K562 (cell line): ENCODE results near the gene CMA1. TPM values are rescaled to one million over a fixed set of nuclear protein-coding genes. Genes with fewer than 3 reads are reported as not detected.

Source experiments
- BHLHE40 ChIP-seq: IDR thresholded peaks from 2 replicates; pipeline ENCODE4 v1.6.1; 2011; ENCODE audit warnings: low read length, improper control_type of control experiment
- CBX5 ChIP-seq: IDR thresholded peaks from 2 replicates; pipeline ENCODE4 v1.6.1; 2014; ENCODE audit warnings: low read depth, borderline replicate concordance
- JUN ChIP-seq, 2 experiments: sonication (generic) in 1 of 2; formaldehyde crosslinking in 1 of 2; IDR thresholded peaks; 2 replicates each; pipeline versions ENCODE4 v1.6.1 to v1.8.0; 2012 to 2022; ENCODE audit warnings: borderline replicate concordance in 2 of 2, mild to moderate bottlenecking in 2 of 2, improper control_type of control experiment in 1 of 2, low read depth in 1 of 2, low read length in 1 of 2, missing genetic modification reagents in 1 of 2
- JUNB ChIP-seq: fragments of 450-650 bp; formaldehyde crosslinking; conservative IDR thresholded peaks from 2 replicates; pipeline ENCODE4 v1.4.0; 2020; ENCODE audit warnings: mild to moderate bottlenecking
- KAT8 ChIP-seq: fragments of 450-650 bp; IDR thresholded peaks from 2 replicates; pipeline ENCODE4 v1.6.1; 2016; ENCODE audit warnings: low read depth, mild to moderate bottlenecking
- NCOA2 ChIP-seq, 2 experiments: fragments of 450-650 bp; IDR thresholded peaks; 2 replicates each; pipeline ENCODE4 v1.6.1; 2018; ENCODE audit warnings: mild to moderate bottlenecking in 2 of 2, moderate library complexity in 1 of 2; ENCODE audit not compliant: partially characterized antibody in 2 of 2
- NFRKB ChIP-seq: fragments of 450-650 bp; IDR thresholded peaks from 2 replicates; pipeline ENCODE4 v1.6.1; 2016; ENCODE audit warnings: low read depth
- PBX2 ChIP-seq, 2 experiments: IDR thresholded peaks in 1 of 2; conservative IDR thresholded peaks in 1 of 2; 2 replicates each; pipeline ENCODE4 v1.6.1; 2016; ENCODE audit warnings: low read depth in 2 of 2, mild to moderate bottlenecking in 1 of 2, missing compliant biosample characterization in 1 of 2, missing genetic modification characterization in 1 of 2, moderate library complexity in 1 of 2
- POLR2A ChIP-seq: fragments of 450-650 bp; conservative IDR thresholded peaks from 2 replicates; pipeline ENCODE4 v1.6.1; 2016
- POLR2AphosphoS2 ChIP-seq: IDR thresholded peaks from 2 replicates; pipeline ENCODE4 v1.6.1; 2012; ENCODE audit warnings: low read length, improper control_type of control experiment
- RB1 ChIP-seq: fragments of 450-650 bp; IDR thresholded peaks from 2 replicates; pipeline ENCODE4 v1.6.1; 2017; ENCODE audit warnings: low read depth, mild to moderate bottlenecking
- REST ChIP-seq, 2 experiments: fragments of 450-650 bp; formaldehyde crosslinking in 1 of 2; IDR thresholded peaks; 2 replicates each; pipeline versions ENCODE4 v1.4.0 to v1.6.1; 2014 to 2020; ENCODE audit warnings: mild to moderate bottlenecking in 2 of 2, borderline replicate concordance in 1 of 2, low read depth in 1 of 2
- TAL1 ChIP-seq: fragments of 450-650 bp; IDR thresholded peaks from 2 replicates; pipeline ENCODE4 v1.6.1; 2016; ENCODE audit warnings: mild to moderate bottlenecking
- USF1 ChIP-seq: sonication (generic); formaldehyde crosslinking; IDR thresholded peaks from 2 replicates; pipeline ENCODE4 v1.9.0; 2022; ENCODE audit warnings: mild to moderate bottlenecking, missing genetic modification reagents
- ZKSCAN8 ChIP-seq: fragments of 200-800 bp; sonication (Bioruptor generic); IDR thresholded peaks from 2 replicates; pipeline ENCODE4 v1.6.1; 2016; ENCODE audit warnings: missing genetic modification characterization, missing compliant biosample characterization
- ZNF134 ChIP-seq: fragments of 250-450 bp; sonication (Bioruptor Pico); conservative IDR thresholded peaks from 2 replicates; pipeline ENCODE4 v1.4.0; 2020
- ZNF324 ChIP-seq: fragments of 250-450 bp; sonication (Bioruptor Pico); IDR thresholded peaks from 2 replicates; pipeline ENCODE4 v1.4.0; 2020; ENCODE audit warnings: mild to moderate bottlenecking
- polyA plus RNA-seq, 8 experiments: library from polyadenylated mRNA; depleted of rRNA in 4 of 8; stranded (reverse) in 5 of 8; unstranded in 3 of 8; fragments of >200 nt; fragmentation: Nextera tagmentation in 2 of 8; fragmentation: Illumina TruSeq in 1 of 8; extraction: Ambion mirVana in 2 of 8; extraction: Trizol in 1 of 8; gene quantifications; 2 replicates each; pipeline versions ENCODE4 v1.2.1 to v1.2.3, GENCODE V29; 2011 to 2014; ENCODE audit warnings: inconsistent platforms in 1 of 8, missing spikeins in 1 of 8
- total RNA-seq, 7 experiments: library from RNA; depleted of rRNA in 6 of 7; stranded (reverse); fragments of >200 nt in 6 of 7; fragmentation: Illumina TruSeq in 2 of 7; extraction: Trizol in 2 of 7; gene quantifications; 2 replicates each; pipeline versions ENCODE4 v1.2.1 to v1.2.3, GENCODE V29; 2011 to 2021; ENCODE audit warnings: low replicate concordance in 1 of 7

Gene CMA1
- total and polyA plus RNA-seq, 9 of the 15 experiments (the other 6 are each of a cell fraction or from before 2014, with no cell fraction given), result not detected

DNA sequence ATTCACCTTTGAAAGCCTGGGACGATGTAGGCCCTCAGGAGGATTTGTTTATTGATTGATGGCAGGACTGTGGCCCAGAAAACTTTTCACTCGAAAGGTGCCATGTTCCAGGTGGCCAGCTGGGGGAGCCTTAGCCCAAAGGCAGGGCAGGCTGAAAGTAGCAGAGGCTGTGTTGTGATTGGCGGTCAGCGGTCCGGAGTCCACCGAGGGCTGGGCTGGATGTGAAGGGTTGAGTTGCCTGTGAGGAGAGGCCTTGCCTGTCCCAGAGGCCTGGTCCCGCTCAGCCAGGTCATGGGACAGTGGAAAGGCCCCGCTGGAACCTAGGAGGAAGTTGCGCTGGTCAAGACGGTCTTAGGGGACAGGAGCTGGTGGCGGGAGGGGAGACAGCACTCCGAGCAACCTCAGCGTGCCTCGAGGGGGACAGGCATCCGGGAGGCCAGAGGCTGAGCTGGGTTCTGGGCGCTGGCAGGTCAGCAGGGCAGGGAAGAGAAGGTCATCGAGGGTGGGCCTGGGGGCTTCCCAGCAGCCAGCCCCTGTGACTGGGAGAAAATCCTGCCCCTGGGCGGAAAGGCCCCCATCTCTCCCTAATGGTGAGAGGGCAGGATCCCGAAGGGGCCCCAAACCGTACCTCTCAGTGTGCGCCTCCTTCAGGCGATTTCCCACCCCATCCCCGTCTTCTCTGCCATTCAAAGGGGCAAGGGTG lies 26.3 kb downstream of the CMA1 start (continued):
- TF ChIP-seq REST (IDR thresholded peaks at IDR 0.05; ENCODE audit: borderline replicate concordance), result peak; percentile 61; the same call in 1 of the 2 replicates
- TF ChIP-seq REST (CRISPR knock-in tag; IDR thresholded peaks at IDR 0.05; ENCODE audit: low read depth), result no peak
- no peak for TF ChIP-seq POLR2AphosphoS2
- TF ChIP-seq ZKSCAN8 (CRISPR knock-in tag), result no peak
- TF ChIP-seq RB1, result peak; percentile 28; the same call in 1 of the 2 replicates
- TF ChIP-seq NFRKB, result no peak
- TF ChIP-seq USF1 (CRISPR knock-in tag), result no peak
- TF ChIP-seq TAL1, result no peak
- TF ChIP-seq POLR2A, result no peak
- TF ChIP-seq ZNF324 (CRISPR knock-in tag), result no peak
- no peak for TF ChIP-seq ZNF134 (CRISPR knock-in tag)
- no peak for TF ChIP-seq PBX2 (CRISPR knock-in tag; IDR thresholded peaks at IDR 0.05; ENCODE audit: low read depth)
- TF ChIP-seq PBX2 (tag; conservative IDR thresholded peaks at IDR 0.05; ENCODE audit: low read depth), result 0 out of 2 replicates have a peak, but pooled peaks have one; percentile 19
- TF ChIP-seq BHLHE40, result no peak
- no peak for TF ChIP-seq CBX5
- TF ChIP-seq JUN (IDR thresholded peaks at IDR 0.05; ENCODE audit: borderline replicate concordance, low read depth, low read length), result no peak
- TF ChIP-seq JUN (CRISPR knock-in tag; IDR thresholded peaks at IDR 0.05; ENCODE audit: borderline replicate concordance), result no peak
- no peak for TF ChIP-seq KAT8
- no peak for TF ChIP-seq NCOA2 (IDR thresholded peaks at IDR 0.05; ENCODE audit: partially characterized antibody in 2 of 2)
- TF ChIP-seq JUNB (CRISPR knock-in tag), result no peak
